ENCODE results near the gene CASP10. TPM values are rescaled to one million over a fixed set of nuclear protein-coding genes. Genes with fewer than 3 reads are reported as not detected.

The CASP10 gene
- total and polyA plus RNA-seq, 2 of the 13 experiments (the other 11 are each of a cell fraction or from before 2014, with no cell fraction given), result 22.2 to 23.8 TPM

- TF ChIP-seq MAZ (IDR thresholded peaks at IDR 0.05; ENCODE audit: borderline replicate concordance, low read depth, low read length), result no peak
- peak; percentile 63; the same call in 1 of the 2 replicates for TF ChIP-seq MAZ (CRISPR knock-in tag; IDR thresholded peaks at IDR 0.05; ENCODE audit: low read depth)
- no peak for TF ChIP-seq TERF1 (CRISPR knock-in tag; IDR thresholded peaks at IDR 0.05)
- TF ChIP-seq SMAD9 (CRISPR knock-in tag; IDR thresholded peaks at IDR 0.05), result peak; percentile 83; the same call in 1 of the 2 replicates
- TF ChIP-seq GATAD1 (CRISPR knock-in tag; IDR thresholded peaks at IDR 0.05), result peak; percentile 84
- no peak for TF ChIP-seq HMGA1 (CRISPR knock-in tag; conservative IDR thresholded peaks at IDR 0.05)
- peak; percentile 87; the same call in 1 of the 2 replicates for TF ChIP-seq ZNF331 (CRISPR knock-in tag; IDR thresholded peaks at IDR 0.05)
- TF ChIP-seq HBP1 (CRISPR knock-in tag; IDR thresholded peaks at IDR 0.05; ENCODE audit: low read depth), result peak; percentile 84; the same call in 1 of the 2 replicates
- TF ChIP-seq ZNF180 (CRISPR knock-in tag; IDR thresholded peaks at IDR 0.05; ENCODE audit: borderline replicate concordance, low read depth), result no peak
- TF ChIP-seq RAD21 (CRISPR knock-in tag; IDR thresholded peaks at IDR 0.05), result peak; percentile 98
- TF ChIP-seq HDAC2 (CRISPR knock-in tag; IDR thresholded peaks at IDR 0.05), result peak; percentile 93
- peak; percentile 80 for TF ChIP-seq EHMT2 (IDR thresholded peaks at IDR 0.05; ENCODE audit: borderline replicate concordance, low read depth, low read length)
- TF ChIP-seq CSRNP1 (CRISPR knock-in tag; IDR thresholded peaks at IDR 0.05), result peak; percentile 66; the same call in 1 of the 2 replicates
- no peak for TF ChIP-seq RARA (CRISPR knock-in tag; IDR thresholded peaks at IDR 0.05)
- no peak for TF ChIP-seq PAF1 (CRISPR knock-in tag; IDR thresholded peaks at IDR 0.05)
- no peak for TF ChIP-seq HNRNPH1 (optimal IDR thresholded peaks at IDR 0.05; ENCODE audit: low read depth, low read length)
- TF ChIP-seq ZNF367 (CRISPR knock-in tag; IDR thresholded peaks at IDR 0.05; ENCODE audit: borderline replicate concordance), result no peak
- TF ChIP-seq ZNF607 (CRISPR knock-in tag; IDR thresholded peaks at IDR 0.05; ENCODE audit: borderline replicate concordance), result no peak
- no peak for TF ChIP-seq ATF7-NPFF (CRISPR knock-in tag; IDR thresholded peaks at IDR 0.05; ENCODE audit: low read depth)
- peak; percentile 86; the same call in 1 of the 2 replicates for TF ChIP-seq ETV5 (CRISPR knock-in tag; IDR thresholded peaks at IDR 0.05; ENCODE audit: borderline replicate concordance)
- TF ChIP-seq SALL2 (CRISPR knock-in tag; IDR thresholded peaks at IDR 0.05), result 0 out of 2 replicates have a peak, but pooled peaks have one; percentile 37
- no peak for TF ChIP-seq HES4 (CRISPR knock-in tag; IDR thresholded peaks at IDR 0.05; ENCODE audit: borderline replicate concordance)
- TF ChIP-seq ZNF670 (CRISPR knock-in tag; IDR thresholded peaks at IDR 0.05; ENCODE audit: borderline replicate concordance), result peak; percentile 26; the same call in 1 of the 2 replicates
- peak; percentile 66; the same call in 1 of the 2 replicates for TF ChIP-seq YEATS4 (CRISPR knock-in tag; IDR thresholded peaks at IDR 0.05; ENCODE audit: borderline replicate concordance)
- TF ChIP-seq MXD1 (CRISPR knock-in tag; IDR thresholded peaks at IDR 0.05), result no peak
- TF ChIP-seq MIER3 (CRISPR knock-in tag; IDR thresholded peaks at IDR 0.05; ENCODE audit: borderline replicate concordance), result peak; percentile 88; the same call in 1 of the 2 replicates
Observed at GRCh38 chr2:201231781-201232466, 49.0 kb downstream of the CASP10 start (continued).

All from HepG2 (cell line).